ENCODE results near the gene POLR3E.

POLR3E gene

DNA sequence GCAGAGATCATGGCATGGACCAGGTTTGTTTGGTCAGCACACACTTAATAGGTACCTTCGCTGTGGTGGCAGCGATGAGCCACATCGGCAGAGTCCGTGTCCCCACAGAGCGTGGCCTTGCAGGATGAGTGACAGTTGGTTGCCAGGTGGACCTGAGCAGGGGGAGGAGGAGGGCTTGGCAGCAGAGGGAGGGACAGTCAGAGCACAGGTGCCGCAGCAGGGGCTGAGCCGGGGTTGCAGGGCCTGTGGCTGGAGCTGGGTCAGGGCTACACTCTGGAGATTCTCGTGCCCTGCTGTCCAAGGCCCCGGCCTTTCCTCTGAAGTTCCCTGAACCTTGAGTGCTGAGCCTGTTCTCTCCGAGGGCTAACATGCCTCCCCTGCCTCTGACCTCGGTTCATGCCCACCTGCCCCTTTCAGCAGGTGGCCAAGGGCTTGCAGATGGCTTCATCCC, 24.8 kb downstream of the POLR3E start:
- no peak overlapping the region for H3K4me3 ChIP-seq (replicated peaks in 1 of 2; ENCODE audit: low read depth in 2 of 2, low read length in 2 of 2)
- no peak for DNase-seq (ENCODE audit: low read depth in 2 of 2)
- TF ChIP-seq, protein P1, sequence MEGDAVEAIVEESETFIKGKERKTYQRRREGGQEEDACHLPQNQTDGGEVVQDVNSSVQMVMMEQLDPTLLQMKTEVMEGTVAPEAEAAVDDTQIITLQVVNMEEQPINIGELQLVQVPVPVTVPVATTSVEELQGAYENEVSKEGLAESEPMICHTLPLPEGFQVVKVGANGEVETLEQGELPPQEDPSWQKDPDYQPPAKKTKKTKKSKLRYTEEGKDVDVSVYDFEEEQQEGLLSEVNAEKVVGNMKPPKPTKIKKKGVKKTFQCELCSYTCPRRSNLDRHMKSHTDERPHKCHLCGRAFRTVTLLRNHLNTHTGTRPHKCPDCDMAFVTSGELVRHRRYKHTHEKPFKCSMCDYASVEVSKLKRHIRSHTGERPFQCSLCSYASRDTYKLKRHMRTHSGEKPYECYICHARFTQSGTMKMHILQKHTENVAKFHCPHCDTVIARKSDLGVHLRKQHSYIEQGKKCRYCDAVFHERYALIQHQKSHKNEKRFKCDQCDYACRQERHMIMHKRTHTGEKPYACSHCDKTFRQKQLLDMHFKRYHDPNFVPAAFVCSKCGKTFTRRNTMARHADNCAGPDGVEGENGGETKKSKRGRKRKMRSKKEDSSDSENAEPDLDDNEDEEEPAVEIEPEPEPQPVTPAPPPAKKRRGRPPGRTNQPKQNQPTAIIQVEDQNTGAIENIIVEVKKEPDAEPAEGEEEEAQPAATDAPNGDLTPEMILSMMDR (IDR thresholded peaks at IDR 0.05; ENCODE audit: low read depth, low read length) = no peak

DNA sequence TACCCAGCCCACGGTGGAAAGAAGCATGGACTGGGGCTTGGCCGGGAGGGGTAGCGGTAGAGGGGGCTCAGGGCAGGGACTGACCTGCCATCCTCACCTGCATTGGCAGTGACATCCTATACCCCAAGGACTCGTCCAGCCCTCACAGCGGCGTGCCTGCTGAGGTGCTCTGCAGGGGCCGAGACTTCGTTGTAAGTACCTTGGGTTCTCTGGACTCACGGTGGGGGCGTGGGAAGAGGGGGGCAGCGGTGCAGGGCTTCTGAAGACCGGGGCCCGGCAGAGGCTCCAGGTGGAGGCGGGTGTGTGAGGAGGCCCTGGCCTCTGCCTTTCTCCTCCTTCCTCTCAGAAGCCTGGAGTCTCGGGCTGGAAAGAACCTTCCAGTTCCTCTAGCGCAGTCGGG, 25.5 kb downstream of the POLR3E start:
- no peak overlapping the region for H3K4me3 ChIP-seq (replicated peaks in 1 of 2; ENCODE audit: low read depth in 2 of 2, low read length in 2 of 2)
- TF ChIP-seq, protein P1 (IDR thresholded peaks at IDR 0.05; ENCODE audit: low read depth, low read length) = no peak
- DNase-seq (ENCODE audit: low read depth in 2 of 2) = no peak

DNA sequence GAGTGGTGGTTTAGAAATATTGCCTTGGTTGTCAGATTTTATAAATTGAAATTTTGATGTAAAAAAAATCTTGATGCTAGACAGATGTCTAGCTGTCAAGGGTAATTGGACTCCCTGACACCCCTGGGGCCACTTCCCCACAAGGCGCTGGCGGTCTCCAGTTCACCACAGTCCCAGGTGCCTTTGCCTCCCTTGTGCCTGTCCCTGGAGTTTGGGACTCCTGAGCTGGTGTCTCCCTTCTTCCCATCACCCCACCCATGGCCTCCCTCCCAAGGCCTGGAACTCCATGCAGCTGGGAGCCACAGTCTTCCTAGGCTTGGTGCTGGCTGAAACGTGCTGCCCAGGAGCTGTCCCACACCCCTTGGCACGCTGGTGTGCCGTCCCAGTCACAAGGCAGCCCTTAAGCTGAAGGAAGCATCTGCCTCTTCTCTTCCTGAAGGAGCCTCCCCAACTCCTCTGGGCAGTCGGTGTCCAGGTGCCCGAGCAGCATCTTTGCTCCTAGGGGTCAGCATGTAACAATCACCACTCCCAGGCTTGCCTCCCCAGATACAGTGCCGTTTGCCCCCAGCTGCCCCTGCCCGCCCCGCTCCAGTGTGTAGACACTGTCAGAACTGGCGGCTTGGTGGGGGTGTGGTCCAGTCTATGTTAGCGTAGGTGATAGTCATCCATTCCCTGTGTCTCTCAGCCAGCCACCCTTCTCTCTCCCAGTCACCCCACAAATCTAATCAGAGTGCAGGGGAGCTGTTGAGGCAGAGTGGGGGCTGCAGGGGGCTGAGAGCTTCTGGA, 26.2 kb downstream of the POLR3E start:
- no peak for DNase-seq (ENCODE audit: low read depth in 2 of 2)
- no peak overlapping the region for H3K4me3 ChIP-seq (replicated peaks in 1 of 2; ENCODE audit: low read depth in 2 of 2, low read length in 2 of 2)
- TF ChIP-seq, protein P1 (IDR thresholded peaks at IDR 0.05; ENCODE audit: low read depth, low read length) = no peak

DNA sequence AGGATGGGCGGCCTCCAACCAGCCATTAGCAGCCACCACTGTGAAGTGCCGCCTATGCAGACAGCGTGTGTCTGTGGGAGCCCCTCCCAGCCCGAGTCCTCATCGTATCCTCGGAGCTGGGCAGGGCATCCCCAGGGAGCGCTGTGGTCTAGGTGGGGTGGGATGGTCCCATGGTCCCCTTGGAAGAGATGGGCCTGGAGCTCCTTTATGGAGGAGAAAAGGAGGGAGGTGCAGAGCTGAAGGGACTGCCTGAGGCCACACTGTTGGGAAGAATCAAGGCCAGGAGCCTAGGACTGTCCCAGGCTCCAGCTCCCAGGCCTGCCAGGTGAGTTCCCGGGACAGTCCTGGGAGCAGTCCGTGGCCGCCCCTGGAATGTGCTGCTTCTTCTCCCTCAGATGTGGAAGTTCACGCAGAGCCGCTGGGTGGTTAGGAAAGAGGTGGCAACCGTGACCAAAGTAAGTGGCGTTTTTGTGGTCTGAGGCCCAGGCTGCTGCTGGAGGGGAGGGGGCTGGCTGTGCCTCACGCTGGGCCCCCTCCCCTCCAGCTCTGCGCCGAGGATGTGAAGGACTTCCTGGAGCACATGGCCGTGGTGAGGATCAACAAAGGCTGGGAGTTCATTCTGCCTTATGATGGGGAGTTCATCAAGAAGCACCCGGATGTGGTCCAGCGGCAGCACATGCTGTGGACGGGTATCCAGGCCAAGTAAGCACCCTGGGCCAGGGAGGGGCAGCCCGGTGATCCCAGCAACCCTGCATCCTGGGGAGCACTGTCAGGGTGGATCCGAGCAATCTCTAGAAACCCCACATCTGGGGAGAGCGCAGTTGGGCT, 27.0 kb downstream of the POLR3E start:
- no peak for DNase-seq (ENCODE audit: low read depth in 2 of 2)
- TF ChIP-seq, protein P1 (IDR thresholded peaks at IDR 0.05; ENCODE audit: low read depth, low read length) = no peak
- H3K4me3 ChIP-seq (replicated peaks in 1 of 2; ENCODE audit: low read depth in 2 of 2, low read length in 2 of 2) = no peak overlapping the region

DNA sequence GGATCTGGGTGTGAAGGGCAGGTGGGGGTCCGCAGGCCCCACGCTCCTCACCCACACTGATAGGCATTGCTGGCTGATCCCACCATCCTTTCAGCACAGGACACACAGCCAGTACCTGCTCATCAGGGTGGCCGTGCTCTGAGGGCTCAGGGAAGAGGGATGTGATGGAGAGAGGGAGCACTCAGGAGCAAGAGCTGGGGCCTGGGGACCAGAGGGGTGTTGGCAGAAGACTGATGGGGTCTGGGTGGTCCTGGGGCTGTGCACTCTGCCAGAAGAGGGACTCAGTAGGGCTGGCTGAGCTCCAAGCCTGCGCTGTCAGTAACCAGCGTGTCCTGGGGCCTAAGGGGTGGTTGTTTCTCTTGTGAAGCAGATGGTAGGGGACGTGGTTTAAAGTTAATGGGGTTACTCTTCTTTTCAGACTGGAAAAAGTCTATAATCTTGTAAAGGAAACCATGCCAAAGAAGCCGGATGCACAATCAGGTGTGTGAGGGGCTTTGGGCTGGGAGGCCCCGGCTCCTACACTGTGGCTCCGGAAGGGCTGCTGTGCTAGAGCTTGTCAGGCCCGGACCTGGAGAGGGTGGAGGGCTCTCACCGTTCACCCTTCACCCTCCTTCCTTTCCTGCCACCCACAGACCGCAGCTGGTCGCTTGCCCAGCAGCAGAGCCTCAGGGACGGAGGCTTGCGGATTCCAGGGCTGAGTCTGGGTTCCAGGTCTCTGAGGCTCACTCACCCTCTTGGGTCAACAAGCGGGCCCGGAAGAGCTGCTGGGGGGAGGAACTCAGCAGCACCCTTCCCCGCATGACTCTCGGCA, 27.8 kb downstream of the POLR3E start:
- DNase-seq (ENCODE audit: low read depth in 2 of 2) = no peak

More for the DNA sequence above, 27.8 kb downstream of the POLR3E start:
- no peak overlapping the region for H3K4me3 ChIP-seq (replicated peaks in 1 of 2; ENCODE audit: low read depth in 2 of 2, low read length in 2 of 2)
- TF ChIP-seq, protein P1 (IDR thresholded peaks at IDR 0.05; ENCODE audit: low read depth, low read length) = no peak

All from cardiac fibroblast (primary cell).